GM18867 (cell line): Measurements from ENCODE around the gene SHISAL1.

Source experiments
- ATAC-seq: cut with Tn5 transposase; IDR thresholded peaks from one replicate; pipeline ENCODE4 v1.9.1; 2021; ENCODE audit warnings: mild to moderate bottlenecking, moderate library complexity; ENCODE audit not compliant: unreplicated experiment

SHISAL1 gene

DNA sequence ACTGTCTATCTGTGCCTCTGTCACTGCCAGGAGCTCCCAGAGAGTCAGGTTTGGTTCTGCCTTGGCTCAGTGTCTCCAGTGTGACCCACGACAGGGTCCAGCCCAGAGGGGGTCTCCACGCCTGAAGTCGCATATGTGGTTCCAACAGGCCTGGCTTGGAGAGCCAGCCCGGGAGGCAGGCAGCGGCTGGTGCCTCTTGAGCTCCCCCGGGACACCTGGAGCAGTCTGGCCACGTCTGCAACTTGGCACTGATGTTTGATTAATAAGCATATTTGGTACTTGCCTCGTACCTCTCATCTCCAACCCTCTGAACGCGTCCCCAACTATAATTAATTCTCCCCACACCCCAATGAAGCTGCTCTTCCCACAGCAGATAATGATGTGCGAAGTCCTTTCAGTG, 31.7 kb upstream of the SHISAL1 start:
- ATAC-seq, result no peak

DNA sequence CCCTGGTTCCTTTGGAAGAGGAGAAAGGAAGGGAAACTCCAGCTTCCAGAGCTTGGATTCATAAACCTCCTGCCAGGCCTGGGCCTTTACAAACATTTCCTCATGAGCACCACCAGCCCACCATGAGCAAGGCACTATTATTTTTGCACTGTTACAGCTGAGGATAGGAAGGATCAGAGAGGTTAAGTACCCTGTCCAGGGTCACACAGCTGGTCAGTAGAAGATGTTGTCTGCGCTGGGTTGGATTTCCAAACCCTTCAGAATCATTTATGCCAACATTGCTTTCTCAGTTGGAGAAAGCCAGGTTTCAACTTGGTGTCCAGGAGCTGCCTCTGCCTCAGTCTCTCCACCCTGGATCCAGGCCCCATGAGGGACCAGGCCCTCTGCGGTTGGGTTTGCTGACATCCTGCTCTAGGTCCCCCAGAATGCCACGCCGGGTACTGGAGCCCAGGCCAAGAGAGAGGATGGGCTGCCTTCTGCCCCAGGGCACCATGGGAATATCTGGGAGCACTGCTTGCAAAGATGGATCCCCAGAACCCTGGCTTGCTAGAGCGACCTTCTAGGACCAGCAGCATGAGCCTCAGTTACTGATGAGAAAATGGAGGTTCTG, 29.7 kb upstream of the SHISAL1 start:
- ATAC-seq, result no peak

DNA sequence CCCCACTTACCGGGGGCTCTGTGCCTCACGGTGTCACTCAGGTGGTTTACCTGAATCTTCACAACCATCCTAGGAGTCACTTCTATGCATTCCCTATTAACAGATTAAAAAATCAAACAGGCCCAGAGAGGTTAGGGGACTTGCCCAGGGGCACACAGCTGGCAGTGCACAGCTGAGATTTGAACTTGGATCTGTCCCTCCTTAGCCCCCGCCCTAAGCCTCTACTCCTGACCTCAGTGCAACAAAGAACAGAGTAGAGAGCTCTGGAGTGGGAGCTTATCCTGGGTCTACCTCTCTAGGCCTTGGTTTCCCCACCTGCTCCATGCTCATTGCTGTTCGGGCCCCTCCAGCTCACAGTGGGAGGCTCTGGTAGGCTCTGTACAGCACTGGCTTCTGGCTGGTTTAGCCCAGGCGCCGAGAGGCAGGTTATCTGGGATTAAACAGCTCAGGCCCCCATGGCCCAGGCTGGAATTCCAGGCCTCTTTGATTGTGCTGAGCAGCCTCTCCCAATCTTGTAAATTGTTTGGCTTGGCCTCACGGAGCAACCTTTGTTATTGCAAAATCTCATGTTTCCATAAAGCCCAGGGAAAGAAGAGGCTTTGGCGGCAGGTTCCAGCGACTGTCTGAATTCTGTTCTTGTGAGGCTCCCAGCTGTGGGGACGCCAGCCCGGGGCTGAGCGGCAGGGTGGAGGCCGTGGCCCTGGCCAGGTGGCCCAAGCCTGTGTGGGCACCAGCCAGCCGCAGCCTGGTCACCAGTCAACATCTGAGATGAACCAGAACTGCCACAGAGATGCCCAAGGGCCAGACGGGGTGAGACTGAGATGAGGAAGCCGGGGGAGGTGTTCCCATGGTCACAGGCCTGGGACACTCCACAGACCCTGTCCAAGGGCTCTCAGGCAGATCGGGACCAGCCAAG, 28.9 kb upstream of the SHISAL1 start:
- no peak for ATAC-seq

DNA sequence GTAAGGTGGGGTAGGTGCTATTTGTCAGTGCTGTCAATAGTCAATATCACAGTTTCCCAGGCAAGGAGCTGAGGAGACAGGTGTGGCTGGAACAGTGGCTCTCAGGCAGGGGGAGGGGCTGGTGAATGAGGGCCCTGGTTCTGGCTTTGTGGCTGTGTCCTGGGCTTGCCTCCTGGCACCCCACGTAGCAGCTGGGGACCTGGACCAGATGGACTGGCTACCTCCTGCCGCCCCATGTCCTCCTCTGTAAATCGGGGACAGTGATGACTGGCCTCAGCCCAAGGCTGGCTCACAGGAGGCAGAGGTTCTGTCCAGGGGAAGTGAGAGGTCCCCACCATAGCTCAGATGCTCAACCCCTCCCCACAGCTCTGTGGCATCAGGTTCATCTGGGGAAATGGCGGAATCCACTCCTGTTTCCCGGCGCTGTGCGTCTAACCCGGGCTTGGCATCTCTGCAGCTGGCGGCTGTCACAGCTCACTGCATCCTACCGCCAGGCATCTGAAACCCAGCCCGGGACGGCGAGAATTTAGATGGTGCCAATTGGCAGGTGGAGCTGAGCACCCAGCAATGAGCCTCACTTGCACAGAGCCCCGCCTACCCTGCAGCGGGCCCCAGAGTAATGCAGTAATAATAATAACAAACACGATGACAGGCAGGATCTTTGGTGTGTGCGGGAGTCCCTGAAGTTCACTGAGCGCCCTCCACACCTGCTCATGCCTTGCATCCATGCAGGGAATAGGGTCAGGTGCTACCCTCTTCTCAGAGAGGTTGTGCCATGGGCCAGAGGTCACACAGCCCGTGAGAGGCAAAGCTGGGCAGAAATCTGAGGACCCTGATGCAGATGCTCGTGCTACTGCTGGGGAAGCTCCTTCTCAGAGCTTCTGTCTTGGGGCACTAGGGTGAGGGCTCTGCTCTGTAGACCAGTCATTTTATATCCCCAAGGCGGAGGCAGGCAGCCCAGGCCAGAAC, 27.8 kb upstream of the SHISAL1 start:
- ATAC-seq, result no peak

DNA sequence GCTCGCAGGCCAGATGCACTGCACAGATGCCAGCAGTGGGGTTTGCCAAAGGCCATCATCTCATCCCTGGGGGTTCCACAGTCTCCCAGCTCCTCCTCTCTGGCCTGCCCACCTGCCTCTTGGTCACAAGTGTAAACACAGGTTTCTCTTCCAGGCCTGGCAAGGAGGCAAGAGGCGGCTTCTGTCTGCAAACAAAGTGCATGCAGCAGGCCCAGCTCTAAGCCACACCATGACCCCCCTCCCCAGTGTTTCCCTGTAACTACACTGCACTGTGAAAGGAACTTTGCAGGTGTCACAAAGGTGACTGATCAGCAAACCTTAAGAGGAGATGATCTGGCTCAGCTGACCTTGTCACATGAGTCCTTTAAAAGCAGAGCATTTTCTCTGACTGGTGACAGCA, 26.2 kb upstream of the SHISAL1 start:
- no peak for ATAC-seq

DNA sequence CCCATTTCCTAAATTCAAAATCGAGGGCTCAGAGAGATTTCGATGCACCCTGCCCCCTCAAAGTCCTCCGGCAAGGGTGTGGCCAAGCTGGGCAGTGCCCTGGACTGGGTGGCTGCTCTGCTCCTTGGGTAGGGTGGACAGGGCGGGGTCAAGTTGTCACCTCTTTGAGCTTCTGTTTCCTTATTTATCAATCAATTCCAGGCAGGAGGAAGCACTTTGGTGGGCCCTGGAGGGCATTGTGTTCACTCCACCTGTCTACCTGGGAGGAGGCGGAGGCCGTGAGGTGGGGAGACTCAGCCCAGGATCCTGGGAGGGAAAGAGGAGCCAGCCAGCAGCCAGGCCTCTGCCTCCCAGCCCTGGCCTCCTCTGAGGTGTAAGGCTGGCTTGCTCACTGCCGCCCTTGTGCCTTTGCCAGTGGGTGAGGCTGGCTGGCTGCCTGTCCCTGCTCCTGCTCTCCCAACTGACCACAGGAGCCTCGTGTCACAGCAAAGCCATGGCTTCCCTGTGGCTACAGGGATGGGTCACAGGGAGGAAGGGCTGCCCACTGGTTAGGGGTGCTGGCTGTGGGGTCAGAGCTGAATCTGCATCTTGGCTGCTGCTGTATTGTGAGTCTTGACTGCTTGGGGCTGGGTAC, 25.5 kb upstream of the SHISAL1 start:
- no peak for ATAC-seq

DNA sequence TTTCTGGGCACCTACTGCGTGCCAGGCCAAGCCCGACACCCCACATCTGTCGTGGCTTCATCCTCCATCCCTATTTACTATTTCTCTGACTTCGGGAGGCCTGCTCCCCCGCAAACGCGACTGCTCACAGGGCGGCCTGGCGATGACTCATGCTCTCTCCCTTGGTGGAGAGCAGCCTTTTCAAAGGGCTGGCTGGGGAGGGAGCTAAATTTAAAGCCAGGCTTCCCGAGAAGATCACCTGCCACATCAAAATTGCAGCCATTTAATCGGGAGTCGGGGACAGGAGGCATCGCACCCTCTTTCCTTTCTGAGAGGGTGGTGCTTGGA, 24.9 kb upstream of the SHISAL1 start:
- ATAC-seq, result no peak

DNA sequence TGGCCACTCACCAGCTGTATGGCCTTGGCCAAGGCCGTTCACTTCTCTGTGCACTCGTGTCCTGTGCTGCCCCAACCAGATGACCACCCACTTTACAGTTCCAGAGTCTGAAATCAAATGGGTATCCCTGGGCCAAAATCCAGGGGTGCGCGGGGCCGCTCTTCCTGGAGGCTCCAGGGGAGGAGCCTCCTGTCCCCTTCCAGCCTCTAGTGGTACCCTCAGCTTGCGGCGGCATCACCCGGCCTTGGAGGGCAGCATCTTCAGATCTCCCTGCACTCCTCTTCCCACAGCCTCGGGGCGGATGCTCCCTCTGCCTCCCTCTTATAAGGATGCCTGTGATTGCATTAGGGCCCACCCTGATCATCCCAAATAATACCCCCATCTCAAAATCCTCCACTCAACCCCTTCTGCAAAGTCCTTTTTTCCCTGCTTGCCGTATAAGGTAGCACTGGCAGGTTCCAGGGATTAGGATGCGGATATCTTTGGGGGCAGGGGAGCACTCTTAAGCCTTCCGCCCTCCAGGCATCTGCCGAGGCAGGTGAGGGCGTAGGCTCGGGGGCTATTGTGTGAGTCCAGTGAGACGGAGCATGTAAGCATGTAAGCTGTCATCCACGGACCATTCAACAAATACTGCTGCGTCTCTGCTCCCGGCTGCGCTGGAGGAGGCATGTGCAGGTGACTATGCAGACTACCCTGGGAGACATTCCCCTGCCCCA, 24.4 kb upstream of the SHISAL1 start:
- no peak for ATAC-seq

DNA sequence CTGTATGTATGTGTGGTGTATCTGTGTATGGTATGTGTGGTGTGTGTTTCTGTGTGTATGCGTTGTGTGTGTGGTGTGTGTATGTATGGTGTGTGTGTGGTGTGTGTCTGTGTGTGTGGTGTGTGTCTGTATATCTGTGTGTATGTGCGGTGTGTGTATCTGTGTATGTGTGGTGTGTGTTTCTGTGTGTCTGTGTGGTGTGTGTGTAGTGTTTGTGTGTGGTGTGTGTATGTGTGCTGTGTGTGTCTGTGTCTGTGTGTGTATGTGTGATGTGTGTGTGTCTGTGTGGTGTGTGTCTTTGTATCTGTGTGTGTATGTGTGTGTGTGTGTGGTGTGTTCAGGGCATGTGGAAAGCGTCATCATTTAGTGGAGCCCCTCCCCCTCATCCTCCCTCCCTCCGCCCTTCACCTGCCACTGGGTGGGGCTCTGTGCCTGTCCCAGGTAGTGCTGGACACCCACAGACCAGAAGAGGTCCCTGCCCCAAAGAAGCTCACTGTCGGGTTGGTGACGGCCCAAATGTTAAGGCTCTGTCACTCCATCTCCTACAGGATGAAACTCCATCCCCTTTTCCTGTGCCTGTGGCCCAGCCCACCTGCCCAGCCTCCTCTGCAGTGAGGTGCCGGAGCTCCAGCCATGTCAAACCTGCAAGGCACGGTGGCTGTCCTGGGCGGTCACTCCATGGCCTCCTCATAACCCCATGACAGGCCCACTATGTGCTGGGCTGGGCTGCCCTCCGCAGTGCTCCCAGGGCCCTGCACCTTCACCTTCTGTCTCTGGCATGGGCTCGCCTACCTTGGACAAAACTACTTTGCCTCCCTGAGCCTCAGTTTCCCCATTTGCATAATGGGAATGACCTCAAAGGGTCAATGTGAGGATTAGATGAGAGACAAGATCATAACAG, 23.4 kb upstream of the SHISAL1 start:
- ATAC-seq, result no peak

DNA sequence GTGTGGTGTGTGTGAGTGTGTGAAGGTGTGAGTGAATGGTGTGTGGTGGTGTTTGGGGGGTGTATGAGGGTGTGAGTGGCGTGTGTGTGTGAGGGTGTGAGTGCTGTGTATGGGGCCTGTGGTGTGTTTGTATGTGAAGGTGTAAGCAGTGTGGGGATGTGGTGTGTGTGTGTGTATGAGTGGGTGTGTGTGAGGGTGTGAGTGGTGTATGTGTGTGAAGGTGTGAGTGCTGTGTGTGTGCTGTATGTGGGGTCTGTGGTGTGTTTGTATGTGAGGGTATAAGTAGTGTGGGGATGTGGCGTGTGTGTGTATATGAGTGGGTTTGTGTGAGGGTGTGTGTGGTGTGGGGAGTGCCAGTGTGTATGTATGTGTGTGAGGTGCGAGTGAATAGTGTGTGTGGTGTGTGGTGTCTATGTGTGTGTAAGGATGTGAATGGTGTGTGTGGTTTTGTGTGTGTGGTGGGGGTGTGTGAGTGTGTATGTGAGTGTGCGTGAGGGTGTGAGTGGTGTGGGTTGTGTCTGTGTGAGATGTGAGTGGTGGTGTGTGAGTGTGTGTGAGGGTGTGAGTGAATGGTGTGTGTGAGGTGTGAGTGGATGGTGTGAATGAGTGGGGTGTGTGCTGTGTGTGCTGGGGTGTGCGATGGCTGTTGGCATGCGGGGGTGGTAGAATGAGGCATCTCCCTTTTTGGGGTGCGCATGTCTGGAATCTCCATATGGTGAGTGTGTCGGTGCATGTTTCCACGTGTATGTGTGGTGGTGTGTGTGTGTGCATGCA, 22.5 kb upstream of the SHISAL1 start:
- no peak for ATAC-seq

DNA sequence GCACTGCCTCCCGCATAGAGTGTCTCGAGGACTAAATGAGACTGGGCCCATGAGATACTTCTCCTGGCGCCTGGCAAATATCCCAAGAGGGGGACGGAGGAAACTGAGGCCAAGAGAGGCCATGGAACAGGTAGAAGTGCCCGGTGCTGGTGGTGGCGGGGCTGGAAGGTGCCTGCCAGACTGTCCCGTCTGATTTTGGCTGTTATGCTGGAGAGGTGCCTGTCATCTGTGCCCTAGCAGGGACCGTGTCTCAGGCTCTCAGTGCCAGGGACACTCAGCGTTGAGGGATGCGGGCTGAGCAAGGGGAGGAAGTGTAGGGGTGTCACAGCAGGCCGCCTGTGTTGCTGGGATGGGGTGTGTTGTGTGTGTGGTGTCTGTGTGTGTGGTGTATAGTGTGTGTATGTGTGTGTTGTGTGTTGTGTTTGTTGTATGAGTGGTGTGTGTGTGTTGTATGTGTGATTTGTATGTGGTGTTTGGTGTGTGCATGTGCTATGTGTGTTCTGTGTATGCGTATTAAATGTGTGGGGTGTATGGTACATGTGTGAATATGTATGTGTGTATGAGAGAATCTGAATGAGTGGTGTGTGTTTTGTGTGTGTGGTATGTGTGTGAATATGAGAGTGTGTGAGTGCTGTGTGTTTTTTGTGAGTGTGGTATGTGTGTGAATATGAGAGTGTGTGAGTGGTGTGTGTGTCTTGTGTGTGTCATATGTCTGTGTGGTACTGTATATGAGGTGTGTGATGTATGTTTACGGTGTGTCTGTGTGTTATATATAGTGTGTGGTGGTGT, 21.3 kb upstream of the SHISAL1 start:
- ATAC-seq, result no peak

DNA sequence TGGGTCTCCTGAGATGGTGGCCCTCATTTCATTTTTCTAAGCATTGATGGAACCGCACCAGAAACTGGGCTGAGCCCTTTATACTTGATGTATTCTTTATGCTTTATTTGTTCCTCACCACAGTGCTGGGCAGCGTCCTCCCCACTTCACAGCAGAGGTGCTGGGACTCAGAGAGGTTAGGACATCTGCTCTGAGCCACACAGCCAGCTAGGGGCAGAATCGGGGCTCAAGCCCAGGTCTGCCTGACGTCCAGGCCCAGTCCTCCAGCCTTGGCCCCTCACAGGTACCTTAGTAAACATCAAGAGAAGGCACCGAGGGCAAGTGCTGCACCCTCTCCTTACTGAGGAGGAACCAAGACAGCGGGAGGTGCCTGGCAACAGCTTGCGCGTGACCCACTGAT, 20.2 kb upstream of the SHISAL1 start:
- no peak for ATAC-seq

DNA sequence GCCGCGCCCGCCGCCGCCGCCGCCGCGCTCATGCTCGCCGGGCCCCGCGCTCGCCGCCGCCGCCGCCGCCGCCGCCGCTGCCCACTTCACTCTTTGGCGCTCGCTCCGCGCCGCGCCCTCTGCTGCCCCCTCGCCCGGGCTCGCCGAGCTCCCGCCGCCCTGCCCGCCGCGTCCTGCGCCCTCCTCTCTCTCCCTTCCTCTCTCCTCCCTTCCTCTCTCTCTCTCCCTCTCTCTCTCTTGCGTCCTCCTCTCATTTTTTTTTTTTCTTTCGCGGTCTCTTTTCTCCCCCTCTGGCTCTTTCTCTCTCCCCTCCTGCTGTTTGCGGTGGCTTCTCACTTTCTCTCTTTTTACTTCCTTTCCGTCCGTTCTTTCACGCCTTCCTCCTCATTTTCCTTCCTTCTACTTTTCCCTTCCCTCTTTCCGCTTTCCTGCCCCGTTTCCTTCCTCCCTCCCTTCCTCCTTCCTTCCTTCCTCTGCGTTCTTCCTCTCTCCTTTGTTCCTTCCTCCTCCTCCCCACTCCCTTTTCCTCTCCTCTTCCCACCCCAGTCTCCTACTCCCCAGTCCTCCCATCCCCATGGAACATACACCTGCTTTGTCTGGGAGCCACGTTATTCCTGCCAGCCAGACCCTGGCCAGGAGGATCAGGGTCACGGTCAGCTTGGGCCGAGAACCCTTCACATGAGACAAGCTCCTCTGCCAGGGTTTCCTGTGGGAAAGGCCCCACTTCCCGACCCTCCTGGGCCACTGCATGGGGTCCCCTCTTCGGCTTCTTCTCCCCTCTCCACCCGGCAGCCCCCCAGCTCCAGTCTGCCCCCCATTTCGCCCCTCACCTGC, 19.3 kb upstream of the SHISAL1 start:
- no peak for ATAC-seq

DNA sequence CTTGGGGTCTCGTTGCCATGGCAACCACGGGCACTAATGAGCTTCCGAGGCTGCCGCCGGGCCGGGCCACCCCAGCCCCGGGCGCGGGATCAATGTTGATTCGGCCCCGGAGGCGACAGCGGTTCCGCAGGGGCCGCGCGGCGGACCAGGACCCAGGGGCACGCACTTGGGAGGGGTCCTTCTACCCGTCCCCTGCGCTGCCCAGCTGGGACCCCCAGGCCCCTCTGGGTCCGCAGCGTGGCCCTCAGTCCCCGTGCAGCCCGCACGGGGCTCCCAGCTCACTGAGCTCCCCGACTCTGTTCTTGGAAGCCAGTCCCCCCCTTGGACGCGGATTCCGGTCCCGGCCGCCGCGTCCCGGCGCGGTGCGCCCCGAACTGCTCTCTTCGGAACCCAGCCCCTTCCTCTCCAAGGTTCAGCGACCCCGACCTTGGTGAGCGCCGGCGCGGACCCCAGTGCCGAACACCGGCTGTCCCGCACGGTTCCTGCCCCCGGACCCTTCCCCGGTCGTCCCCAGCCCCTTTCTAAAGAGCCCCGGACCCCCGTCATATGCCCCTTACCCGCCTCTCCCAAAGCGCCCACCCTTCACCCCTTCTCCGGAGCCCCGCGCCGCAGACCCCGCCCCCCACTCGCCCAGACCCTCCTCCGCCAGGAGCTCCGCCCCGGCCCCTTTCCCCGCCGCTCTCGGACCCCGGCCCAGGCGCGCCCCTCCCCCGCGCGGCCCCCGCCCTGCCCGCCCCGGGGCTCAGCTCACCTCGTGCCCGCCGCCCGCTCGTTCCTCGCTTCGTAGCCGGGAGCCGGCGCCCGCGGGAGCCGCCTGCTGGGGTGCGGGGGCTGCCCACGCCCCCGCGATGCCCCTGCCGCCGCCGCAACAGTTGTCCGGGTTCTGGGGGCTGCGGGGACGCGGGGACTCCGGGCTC, 18.3 kb upstream of the SHISAL1 start:
- ATAC-seq, result no peak

DNA sequence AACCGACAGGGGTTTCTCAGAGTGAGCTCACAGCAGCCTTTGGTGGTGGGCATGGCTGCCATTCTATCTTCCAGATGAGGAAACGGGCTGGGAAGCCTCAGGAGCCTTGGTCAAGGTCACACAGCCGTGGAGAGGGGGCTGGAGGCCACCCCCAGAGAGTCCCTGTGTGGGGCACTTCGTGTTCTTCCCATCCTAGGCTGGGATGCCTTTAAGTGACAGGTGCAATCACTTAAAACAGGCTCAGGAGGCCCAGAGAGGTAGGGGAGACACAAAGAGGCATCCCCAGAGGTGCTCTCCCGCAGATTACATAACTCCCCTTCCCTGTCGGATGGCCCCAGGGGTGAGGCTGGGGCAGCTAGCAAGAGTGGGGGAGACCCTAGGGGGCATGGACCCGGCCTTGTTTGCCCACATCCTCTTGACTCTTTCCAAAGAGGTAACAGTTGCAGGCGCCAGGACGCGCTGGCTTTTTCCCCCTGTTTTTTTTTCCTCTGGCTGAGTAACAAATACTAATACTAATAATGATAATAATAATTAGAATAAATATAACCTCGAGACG, 17.5 kb upstream of the SHISAL1 start:
- no peak for ATAC-seq
